Activated T-cell treated with anti-CD3 and anti-CD28 coated beads for 1 hour (primary cell): ENCODE data around the gene PPP1R16B.

ENCODE experiments used
- DNase-seq: peaks from one replicate; pipeline ENCODE4 v3.0.0-alpha.2; 2020; ENCODE audit warnings: low read depth

The PPP1R16B gene

GRCh38 chr20:38805502-38805957, at the start of gene PPP1R16B:
TSS of gene PPP1R16B (plus strand) at chr20:38805697. CDS start at chr20:38835926, 30,229 bp downstream.
- peak; percentile 70 for DNase-seq

- no peak for DNase-seq
Observed at GRCh38 chr20:38757145-38757775, 48.2 kb upstream of the PPP1R16B start.

- DNase-seq: no peak
Observed at GRCh38 chr20:38759106-38759505, 46.4 kb upstream of the PPP1R16B start.

GRCh38 chr20:38760978-38761377, 44.5 kb upstream of the PPP1R16B start:
- no peak for DNase-seq

- no peak for DNase-seq
Observed at GRCh38 chr20:38762174-38762573, 43.3 kb upstream of the PPP1R16B start.

- no peak for DNase-seq
Observed at GRCh38 chr20:38763616-38764015, 41.9 kb upstream of the PPP1R16B start.

GRCh38 chr20:38764567-38765318, 40.8 kb upstream of the PPP1R16B start:
- no peak for DNase-seq

- DNase-seq: no peak
Observed at GRCh38 chr20:38766071-38766470, 39.4 kb upstream of the PPP1R16B start.

GRCh38 chr20:38769376-38770295, 35.9 kb upstream of the PPP1R16B start:
- no peak for DNase-seq

GRCh38 chr20:38770546-38770945, 35.0 kb upstream of the PPP1R16B start:
- no peak for DNase-seq

- no peak for DNase-seq
Observed at GRCh38 chr20:38770970-38771369, 34.5 kb upstream of the PPP1R16B start.

GRCh38 chr20:38771621-38772020, 33.9 kb upstream of the PPP1R16B start:
- no peak for DNase-seq

GRCh38 chr20:38774167-38774566, 31.3 kb upstream of the PPP1R16B start:
- DNase-seq: no peak

GRCh38 chr20:38776363-38776762, 29.1 kb upstream of the PPP1R16B start:
- no peak for DNase-seq

GRCh38 chr20:38779247-38780097, 26.0 kb upstream of the PPP1R16B start:
- DNase-seq: no peak

GRCh38 chr20:38782275-38782674, 23.2 kb upstream of the PPP1R16B start:
- no peak for DNase-seq

- no peak for DNase-seq
Observed at GRCh38 chr20:38787870-38788269, 17.6 kb upstream of the PPP1R16B start.

GRCh38 chr20:38789503-38790199, 15.8 kb upstream of the PPP1R16B start:
- no peak for DNase-seq

- peak; percentile 31 for DNase-seq
Observed at GRCh38 chr20:38790200-38791053, 15.1 kb upstream of the PPP1R16B start.

GRCh38 chr20:38791291-38791690, 14.2 kb upstream of the PPP1R16B start:
- DNase-seq: no peak
